ENCODE measurements around the gene CHM. TPM values are rescaled to one million over a fixed set of nuclear protein-coding genes. Genes with fewer than 3 reads are reported as not detected.
"Not testable (repeated sequence)": the region's sequence is repeated elsewhere in the genome, so short reads cannot be mapped to it uniquely, and the experiment has no call there.

CHM gene
- total RNA-seq, 1 donor from 2014 or later, result 13.7 TPM

DNA sequence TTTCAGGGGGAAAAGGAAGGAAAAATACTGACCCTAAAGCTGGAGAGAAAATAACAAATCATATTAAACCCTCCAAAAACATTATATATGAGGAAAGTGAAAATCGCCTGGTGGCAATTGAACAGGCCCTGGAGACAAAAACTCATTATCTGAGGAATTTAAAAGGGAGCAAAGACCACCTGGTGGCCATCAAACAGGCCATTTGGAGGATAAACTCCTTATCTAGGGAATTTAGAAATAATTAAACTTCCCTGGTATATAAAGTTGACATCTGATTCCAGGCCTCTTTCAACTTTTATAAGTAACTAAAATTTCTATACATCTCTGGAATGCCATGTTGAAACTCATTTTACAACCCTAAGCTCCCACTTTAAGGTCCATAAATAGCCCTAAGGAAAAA, 35.2 kb downstream of the CHM start:
- Histone ChIP-seq H3K27me3 (ENCODE audit: control insufficient read depth, insufficient read depth, low read length) (no peaks in the 10 kb centered on the region), H3K36me3 (ENCODE audit: control insufficient read depth, insufficient read depth, low read length) (no peaks in the 10 kb centered on the region), H3K4me3 (ENCODE audit: low read depth, low read length) (no peak overlapping the region)
- TF ChIP-seq, protein P1, sequence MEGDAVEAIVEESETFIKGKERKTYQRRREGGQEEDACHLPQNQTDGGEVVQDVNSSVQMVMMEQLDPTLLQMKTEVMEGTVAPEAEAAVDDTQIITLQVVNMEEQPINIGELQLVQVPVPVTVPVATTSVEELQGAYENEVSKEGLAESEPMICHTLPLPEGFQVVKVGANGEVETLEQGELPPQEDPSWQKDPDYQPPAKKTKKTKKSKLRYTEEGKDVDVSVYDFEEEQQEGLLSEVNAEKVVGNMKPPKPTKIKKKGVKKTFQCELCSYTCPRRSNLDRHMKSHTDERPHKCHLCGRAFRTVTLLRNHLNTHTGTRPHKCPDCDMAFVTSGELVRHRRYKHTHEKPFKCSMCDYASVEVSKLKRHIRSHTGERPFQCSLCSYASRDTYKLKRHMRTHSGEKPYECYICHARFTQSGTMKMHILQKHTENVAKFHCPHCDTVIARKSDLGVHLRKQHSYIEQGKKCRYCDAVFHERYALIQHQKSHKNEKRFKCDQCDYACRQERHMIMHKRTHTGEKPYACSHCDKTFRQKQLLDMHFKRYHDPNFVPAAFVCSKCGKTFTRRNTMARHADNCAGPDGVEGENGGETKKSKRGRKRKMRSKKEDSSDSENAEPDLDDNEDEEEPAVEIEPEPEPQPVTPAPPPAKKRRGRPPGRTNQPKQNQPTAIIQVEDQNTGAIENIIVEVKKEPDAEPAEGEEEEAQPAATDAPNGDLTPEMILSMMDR (IDR thresholded peaks at IDR 0.05; ENCODE audit: insufficient read depth, low read length, severe bottlenecking), result no peak
- FAIRE-seq (no peak), DNase-seq (ENCODE audit: low read depth) (no peak)

DNA sequence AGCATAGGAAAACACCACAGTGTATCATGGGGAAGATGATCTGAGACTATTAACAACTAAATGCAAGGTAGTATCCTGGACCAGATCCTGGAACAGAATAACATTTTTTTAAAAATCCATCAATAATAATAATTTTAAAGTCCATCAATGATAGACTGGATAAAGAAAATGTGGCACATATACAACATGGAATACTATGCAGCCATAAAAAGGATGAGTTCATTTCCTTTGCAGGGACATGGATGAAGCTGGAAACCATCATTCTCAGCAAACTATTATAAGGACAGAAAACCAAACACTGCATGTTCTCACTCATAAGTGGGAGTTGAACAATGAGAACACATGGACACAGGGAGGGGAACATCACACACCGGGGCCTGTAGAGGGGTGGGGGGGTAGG, 37.6 kb downstream of the CHM start:
- DNase-seq (ENCODE audit: low read depth); FAIRE-seq: not testable (repeated sequence)

DNA sequence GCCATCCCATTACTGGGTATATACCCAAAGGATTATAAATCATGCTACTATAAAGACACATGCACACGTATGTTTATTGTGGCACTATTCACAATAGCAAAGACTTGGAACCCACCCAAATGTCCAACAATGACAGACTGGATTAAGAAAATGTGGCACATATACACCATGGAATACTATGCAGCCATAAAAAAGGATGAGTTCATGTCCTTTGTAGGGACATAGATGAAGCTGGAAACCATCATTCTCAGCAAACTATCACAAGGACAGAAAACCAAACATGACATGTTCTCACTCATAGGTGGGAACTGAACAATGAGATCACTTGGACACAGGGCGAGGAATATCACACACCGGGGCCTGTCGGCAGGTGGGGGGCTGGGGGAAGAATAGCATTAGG, 39.5 kb downstream of the CHM start:
- not testable (repeated sequence) for H3K36me3 ChIP-seq (ENCODE audit: control insufficient read depth, insufficient read depth, low read length); H3K27me3 ChIP-seq (ENCODE audit: control insufficient read depth, insufficient read depth, low read length); H3K4me3 ChIP-seq (ENCODE audit: low read depth, low read length); FAIRE-seq; DNase-seq (ENCODE audit: low read depth)

More for the DNA sequence above, 37.6 kb downstream of the CHM start:
- not testable (repeated sequence) for H3K36me3 ChIP-seq (ENCODE audit: control insufficient read depth, insufficient read depth, low read length); H3K27me3 ChIP-seq (ENCODE audit: control insufficient read depth, insufficient read depth, low read length); H3K4me3 ChIP-seq (ENCODE audit: low read depth, low read length)

DNA sequence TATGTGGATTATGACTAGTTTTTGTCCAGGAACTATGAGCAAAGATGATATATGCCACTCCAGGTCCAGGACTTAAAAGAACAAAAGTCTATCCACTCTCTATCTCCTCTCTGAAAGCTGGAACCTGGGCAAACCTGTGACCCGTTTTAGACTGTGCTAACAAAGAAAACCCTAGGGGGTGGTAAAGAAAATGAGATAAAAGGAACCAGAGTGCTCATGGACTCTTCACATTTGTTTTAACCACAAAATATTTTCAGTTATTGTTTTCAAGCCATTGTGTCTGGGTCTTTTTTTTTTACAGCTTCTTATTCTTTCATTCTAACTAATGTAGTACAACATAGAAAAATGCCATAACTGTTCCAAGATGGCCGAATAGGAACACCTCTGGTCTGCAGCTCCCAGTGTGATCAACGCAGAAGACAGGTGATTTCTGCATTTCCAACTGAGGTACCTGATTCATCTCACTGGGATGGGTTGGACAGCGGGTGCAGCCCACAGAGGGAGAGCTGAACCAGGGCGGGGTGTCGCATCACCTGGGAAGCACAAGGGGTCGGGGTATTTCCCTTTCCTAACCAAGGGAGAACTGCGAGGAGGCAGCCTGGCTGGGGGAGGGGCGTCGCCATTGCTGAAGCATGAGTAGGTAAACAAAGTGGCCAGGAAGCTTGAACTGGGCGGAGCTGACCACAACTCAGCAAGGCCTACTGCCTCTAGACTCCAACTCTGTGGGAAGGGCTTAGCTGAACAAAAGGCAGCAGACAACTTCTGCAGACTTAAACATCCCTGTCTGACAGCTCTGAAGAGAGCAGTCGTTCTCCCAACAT, 45.1 kb downstream of the CHM start:
- TF ChIP-seq, protein P1 (IDR thresholded peaks at IDR 0.05; ENCODE audit: insufficient read depth, low read length, severe bottlenecking), result no peak
- no peak for FAIRE-seq
- no peak overlapping the region for H3K4me3 ChIP-seq (ENCODE audit: low read depth, low read length)
- no peaks in the 10 kb centered on the region for H3K27me3 ChIP-seq (ENCODE audit: control insufficient read depth, insufficient read depth, low read length)
- H3K36me3 ChIP-seq (ENCODE audit: control insufficient read depth, insufficient read depth, low read length), result no peaks in the 10 kb centered on the region
- peak; percentile 50 for DNase-seq (ENCODE audit: low read depth)

DNA sequence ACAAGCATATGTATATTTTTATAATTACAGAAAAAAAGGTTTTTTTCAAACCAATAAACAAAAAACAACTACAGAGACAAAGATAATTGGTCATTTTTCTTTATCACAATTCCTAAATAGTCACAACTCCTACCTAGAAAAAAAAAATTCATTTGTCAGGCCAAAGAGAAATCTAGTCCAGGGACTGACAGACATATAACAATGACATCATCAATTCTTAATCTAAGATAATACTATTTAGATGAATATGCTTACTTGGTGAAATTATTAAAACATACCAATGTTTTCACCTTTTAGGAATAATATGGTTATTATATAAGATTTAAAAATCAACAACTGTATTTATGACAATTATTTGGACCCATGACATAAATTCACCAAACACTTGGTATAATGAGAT, 48.4 kb downstream of the CHM start:
- DNase-seq (ENCODE audit: low read depth) (no peak), FAIRE-seq (no peak)
- TF ChIP-seq, protein P1 (IDR thresholded peaks at IDR 0.05; ENCODE audit: insufficient read depth, low read length, severe bottlenecking), result no peak
- H3K36me3 ChIP-seq (ENCODE audit: control insufficient read depth, insufficient read depth, low read length), result no peaks in the 10 kb centered on the region
- H3K27me3 ChIP-seq (ENCODE audit: control insufficient read depth, insufficient read depth, low read length), result no peaks in the 10 kb centered on the region
- H3K4me3 ChIP-seq (ENCODE audit: low read depth, low read length), result no peak overlapping the region

DNA sequence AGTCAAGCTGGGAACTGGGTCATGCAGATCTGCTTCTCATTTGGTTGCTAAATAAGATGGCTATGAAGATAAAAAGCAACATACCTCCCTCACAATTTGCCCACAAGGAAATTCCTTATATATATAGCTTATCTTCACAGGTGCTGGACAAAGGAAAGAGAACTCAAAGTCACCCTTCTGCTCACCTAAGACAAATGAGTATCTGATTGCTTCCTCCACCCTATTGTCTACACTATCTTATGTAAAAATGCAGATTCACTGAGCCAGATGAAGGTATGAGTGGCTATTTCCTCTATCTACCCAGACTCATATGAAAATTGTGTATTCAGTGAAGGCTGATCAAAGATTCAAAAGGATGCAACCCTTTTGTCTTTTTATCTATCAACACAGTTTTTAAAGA, 50.8 kb downstream of the CHM start:
- no peak for DNase-seq (ENCODE audit: low read depth)
- H3K36me3 ChIP-seq (ENCODE audit: control insufficient read depth, insufficient read depth, low read length), result no peaks in the 10 kb centered on the region
- H3K27me3 ChIP-seq (ENCODE audit: control insufficient read depth, insufficient read depth, low read length), result no peaks in the 10 kb centered on the region
- FAIRE-seq, result no peak
- TF ChIP-seq, protein P1 (IDR thresholded peaks at IDR 0.05; ENCODE audit: insufficient read depth, low read length, severe bottlenecking), result no peak
- no peak overlapping the region for H3K4me3 ChIP-seq (ENCODE audit: low read depth, low read length)

DNA sequence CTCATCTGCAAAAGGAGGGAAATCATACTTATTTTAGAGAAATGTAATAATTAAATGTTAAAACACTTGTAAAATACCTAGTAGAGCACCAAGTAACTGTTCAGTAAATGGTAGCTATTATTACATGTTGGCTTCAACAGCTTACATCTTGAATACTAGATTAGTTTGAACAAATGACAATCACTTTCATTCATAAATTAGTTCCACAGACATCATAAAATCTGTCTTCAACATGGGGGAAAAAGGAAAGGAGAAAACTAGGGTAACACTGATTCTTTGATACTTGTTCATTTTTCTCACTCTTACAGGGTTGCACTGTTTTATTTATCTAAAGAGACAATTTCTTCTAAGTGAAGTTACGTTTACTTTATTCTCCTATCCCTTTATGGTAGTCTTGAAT, 51.7 kb downstream of the CHM start:
- TF ChIP-seq, protein P1 (IDR thresholded peaks at IDR 0.05; ENCODE audit: insufficient read depth, low read length, severe bottlenecking), result no peak
- no peak for FAIRE-seq
- no peak for DNase-seq (ENCODE audit: low read depth)

More for the DNA sequence above, 51.7 kb downstream of the CHM start:
- Histone ChIP-seq H3K36me3 (ENCODE audit: control insufficient read depth, insufficient read depth, low read length) (no peaks in the 10 kb centered on the region), H3K4me3 (ENCODE audit: low read depth, low read length) (no peak overlapping the region), H3K27me3 (ENCODE audit: control insufficient read depth, insufficient read depth, low read length) (no peaks in the 10 kb centered on the region)
